HepG2 (cell line): ENCODE measurements around the gene TTLL6. TPM values are rescaled to one million over a fixed set of nuclear protein-coding genes. Genes with fewer than 3 reads are reported as not detected.

Experiments used
- GATAD1 ChIP-seq: IDR thresholded peaks from 2 replicates; pipeline ENCODE4 v1.6.1; 2016; ENCODE audit warnings: missing genetic modification reagents, missing compliant biosample characterization
- KLF13 ChIP-seq: sonication (generic); formaldehyde crosslinking; IDR thresholded peaks from 2 replicates; pipeline ENCODE4 v1.4.0; 2020; ENCODE audit warnings: mild to moderate bottlenecking, missing genetic modification reagents
- MEF2D ChIP-seq: sonication (generic); formaldehyde crosslinking; IDR thresholded peaks from 2 replicates; pipeline ENCODE4 v1.5.1; 2020; ENCODE audit warnings: mild to moderate bottlenecking, missing genetic modification reagents
- MLX ChIP-seq: IDR thresholded peaks from 2 replicates; pipeline ENCODE4 v1.6.1; 2016
- MTERF4 ChIP-seq: sonication (generic); formaldehyde crosslinking; IDR thresholded peaks from 2 replicates; pipeline ENCODE4 v1.8.0; 2023; ENCODE audit warnings: mild to moderate bottlenecking, missing genetic modification reagents
- NFE2 ChIP-seq: sonication (generic); formaldehyde crosslinking; IDR thresholded peaks from 2 replicates; pipeline ENCODE4 v1.4.0; 2020; ENCODE audit warnings: missing genetic modification reagents
- NR2C2 ChIP-seq: sonication (generic); formaldehyde crosslinking; IDR thresholded peaks from 2 replicates; pipeline ENCODE4 v1.4.0; 2020; ENCODE audit warnings: missing genetic modification reagents, mild to moderate bottlenecking, moderate library complexity, borderline replicate concordance
- PATZ1 ChIP-seq: sonication (generic); formaldehyde crosslinking; IDR thresholded peaks from 2 replicates; pipeline ENCODE4 v1.4.0; 2020; ENCODE audit warnings: missing genetic modification reagents
- PLSCR1 ChIP-seq: sonication (generic); formaldehyde crosslinking; IDR thresholded peaks from 2 replicates; pipeline ENCODE4 v1.5.0; 2020; ENCODE audit warnings: missing genetic modification reagents, mild to moderate bottlenecking, borderline replicate concordance
- RBAK ChIP-seq: sonication (generic); formaldehyde crosslinking; IDR thresholded peaks from 2 replicates; pipeline ENCODE4 v1.5.1; 2020; ENCODE audit warnings: mild to moderate bottlenecking, missing genetic modification reagents
- RCOR2 ChIP-seq: IDR thresholded peaks from 2 replicates; pipeline ENCODE4 v1.6.1; 2016; ENCODE audit warnings: missing biosample characterization, missing genetic modification reagents
- ZEB1 ChIP-seq: IDR thresholded peaks from 2 replicates; pipeline ENCODE4 v1.6.1; 2012; ENCODE audit warnings: mild to moderate bottlenecking, low read depth, inconsistent platforms; ENCODE audit not compliant: insufficient replicate concordance
- ZKSCAN1 ChIP-seq: fragments of 150-350 bp; IDR thresholded peaks from 2 replicates; pipeline ENCODE4 v1.6.1; 2014; ENCODE audit warnings: low read length
- ZMAT5 ChIP-seq: sonication (generic); formaldehyde crosslinking; IDR thresholded peaks from 2 replicates; pipeline ENCODE4 v1.5.0; 2020; ENCODE audit warnings: mild to moderate bottlenecking, low read depth, missing genetic modification reagents, borderline replicate concordance
- ZNF281 ChIP-seq: sonication (generic); formaldehyde crosslinking; IDR thresholded peaks from 2 replicates; pipeline ENCODE4 v1.4.0; 2020; ENCODE audit warnings: missing genetic modification reagents, borderline replicate concordance
- ZNF468 ChIP-seq: sonication (generic); formaldehyde crosslinking; IDR thresholded peaks from 2 replicates; pipeline ENCODE4 v1.8.0; 2022; ENCODE audit warnings: mild to moderate bottlenecking, moderate library complexity, missing genetic modification reagents
- ZNF510 ChIP-seq: sonication (generic); formaldehyde crosslinking; IDR thresholded peaks from 2 replicates; pipeline ENCODE4 v1.4.0; 2020; ENCODE audit warnings: low read depth, mild to moderate bottlenecking, missing genetic modification reagents
- ZNF644 ChIP-seq: IDR thresholded peaks from 2 replicates; pipeline ENCODE4 v1.6.1; 2016; ENCODE audit warnings: low read depth
- ZNF720 ChIP-seq: sonication (generic); formaldehyde crosslinking; IDR thresholded peaks from 2 replicates; pipeline ENCODE4 v1.4.0; 2020; ENCODE audit warnings: missing genetic modification reagents
- polyA plus RNA-seq, 8 experiments: library from polyadenylated mRNA; depleted of rRNA in 3 of 8; stranded (reverse) in 7 of 8; unstranded in 1 of 8; fragments of >200 nt; fragmentation: Illumina TruSeq in 4 of 8; extraction: Trizol in 4 of 8; gene quantifications; 2 replicates each; pipeline versions ENCODE4 v1.2.1 to v1.2.3, GENCODE V29; 2011 to 2016; ENCODE audit warnings: low read depth in 4 of 8, missing spikeins in 1 of 8, mixed read lengths in 1 of 8; ENCODE audit not compliant: insufficient read depth in 1 of 8
- total RNA-seq, 5 experiments: library from RNA; depleted of rRNA; stranded (reverse); fragments of >200 nt; fragmentation: Illumina TruSeq; extraction: Trizol; gene quantifications; 2 replicates each; pipeline ENCODE4 v1.2.3, GENCODE V29; 2016; ENCODE audit warnings: low read depth in 1 of 5

TTLL6 gene
- total and polyA plus RNA-seq, 2 of the 13 experiments (the other 11 are each of a cell fraction or from before 2014, with no cell fraction given), result 0.04 to 0.08 TPM

- no peak for TF ChIP-seq MLX
- TF ChIP-seq GATAD1 (CRISPR knock-in tag), result no peak
- no peak for TF ChIP-seq PLSCR1 (CRISPR knock-in tag)
- no peak for TF ChIP-seq ZNF281 (CRISPR knock-in tag)
- TF ChIP-seq ZEB1, result peak; percentile 58
- peak; percentile 60 for TF ChIP-seq MTERF4 (CRISPR knock-in tag)
- TF ChIP-seq KLF13, result no peak
- no peak for TF ChIP-seq RBAK (CRISPR knock-in tag)
- no peak for TF ChIP-seq ZNF644 (CRISPR knock-in tag)
- TF ChIP-seq NFE2 (CRISPR knock-in tag), result no peak
- TF ChIP-seq MEF2D, result no peak
- TF ChIP-seq ZNF468 (CRISPR knock-in tag), result 0 out of 2 replicates have a peak, but pooled peaks have one; percentile 41
- TF ChIP-seq ZKSCAN1, result no peak
- TF ChIP-seq ZNF510 (CRISPR knock-in tag), result no peak; the same call in 1 of the 2 replicates
- no peak; the same call in 1 of the 2 replicates for TF ChIP-seq NR2C2 (CRISPR knock-in tag)
- no peak for TF ChIP-seq RCOR2 (CRISPR knock-in tag)
- TF ChIP-seq ZMAT5, result no peak
- TF ChIP-seq ZNF720, result no peak
- TF ChIP-seq PATZ1 (CRISPR knock-in tag), result peak; percentile 87
Observed at GRCh38 chr17:48816774-48817590, at the start of gene TTLL6 (continued).
